Astrocyte of the cerebellum (primary cell): ENCODE results near the gene NENF.
A peak's percentile ranks its signal among the peaks of the same experiment; 100 is the strongest.

Experiments
- DNase-seq: peaks from one replicate; pipeline ENCODE4 v3.0.0-alpha.2; 2011; ENCODE audit warnings: low read depth
- H3K4me3 ChIP-seq: 2 replicates; pipeline ENCODE4 v1.5.1; 2011; ENCODE audit warnings: mild to moderate bottlenecking, low read depth, low read length, moderate library complexity
- CTCF ChIP-seq: IDR thresholded peaks from 2 replicates; pipeline ENCODE4 v1.5.1; 2012; ENCODE audit warnings: low read length, low read depth, moderate library complexity, mild to moderate bottlenecking; ENCODE audit errors: missing control alignments
- in situ Hi-C: cut with HindIII; loops from 2 replicates; pipeline ENCODE4 v1.10.0; 2017; ENCODE audit warnings: low sequenced_read_pairs

The NENF gene

GRCh38 chr1:212465311-212465710 lies 32.6 kb downstream of the NENF start:
- no peak for DNase-seq
- in situ Hi-C loops: no loop called here
- TF ChIP-seq CTCF: no peak
- no peak overlapping the region for H3K4me3 ChIP-seq

- no peak for TF ChIP-seq CTCF
- DNase-seq: no peak
- in situ Hi-C loops: no loop called here
- H3K4me3 ChIP-seq: no peak overlapping the region
Measured at GRCh38 chr1:212466437-212466836, 33.7 kb downstream of the NENF start.

- in situ Hi-C loops: no loop called here
- no peak for TF ChIP-seq CTCF
- no peak for DNase-seq
- no peak overlapping the region for H3K4me3 ChIP-seq
Measured at GRCh38 chr1:212466898-212467650, 34.4 kb downstream of the NENF start.

- DNase-seq: no peak
- in situ Hi-C loops: no loop called here
- no peak overlapping the region for H3K4me3 ChIP-seq
- TF ChIP-seq CTCF: no peak
Measured at GRCh38 chr1:212467843-212468482, 35.2 kb downstream of the NENF start.

- in situ Hi-C loops: no loop called here
- DNase-seq: peak; percentile 99
- no peak for TF ChIP-seq CTCF
- no peak overlapping the region for H3K4me3 ChIP-seq
Measured at GRCh38 chr1:212470059-212470458, 37.3 kb downstream of the NENF start.

- in situ Hi-C loops: no loop called here
Measured at GRCh38 chr1:212471286-212471685, 38.6 kb downstream of the NENF start.

More at GRCh38 chr1:212471286-212471685, 38.6 kb downstream of the NENF start:
- DNase-seq: no peak
- no peak for TF ChIP-seq CTCF
- no peak overlapping the region for H3K4me3 ChIP-seq
